Loucy (cell line): ENCODE results near the gene YIPF5.

Experiments used
- EZH2phosphoT487 ChIP-seq: fragments of 200-600 bp; IDR thresholded peaks from 2 replicates; pipeline ENCODE4 v1.6.1; 2018; ENCODE audit warnings: antibody characterized with exemption, mild to moderate bottlenecking, moderate library complexity, borderline replicate concordance
- TF ChIP-seq, protein P1 (sequence below): fragments of 200-600 bp; sonication (generic); conservative IDR thresholded peaks from 2 replicates; pipeline ENCODE4 v1.5.1; 2014; ENCODE audit warnings: mild to moderate bottlenecking, antibody characterized with exemption, low read length

DNA sequence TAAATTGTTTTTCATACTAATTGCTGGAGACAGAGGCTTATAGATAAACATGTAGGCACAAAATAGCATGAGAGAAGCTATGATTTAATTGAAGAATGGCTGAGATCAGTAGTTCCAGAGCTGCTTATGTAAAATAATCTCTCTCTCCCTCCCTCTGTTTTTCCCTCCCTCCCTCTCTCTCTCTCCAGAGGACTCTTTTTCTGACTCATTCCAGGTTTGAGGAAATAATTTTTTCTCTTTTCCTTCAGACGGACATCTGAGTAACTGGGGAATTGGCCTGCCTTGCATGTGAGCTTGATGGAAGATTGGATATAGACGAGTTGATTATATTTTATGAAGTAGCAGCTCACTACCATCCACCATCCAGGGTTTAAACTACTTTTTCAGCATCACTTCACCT lies 35.7 kb upstream of the YIPF5 start:
- TF ChIP-seq, protein P1, sequence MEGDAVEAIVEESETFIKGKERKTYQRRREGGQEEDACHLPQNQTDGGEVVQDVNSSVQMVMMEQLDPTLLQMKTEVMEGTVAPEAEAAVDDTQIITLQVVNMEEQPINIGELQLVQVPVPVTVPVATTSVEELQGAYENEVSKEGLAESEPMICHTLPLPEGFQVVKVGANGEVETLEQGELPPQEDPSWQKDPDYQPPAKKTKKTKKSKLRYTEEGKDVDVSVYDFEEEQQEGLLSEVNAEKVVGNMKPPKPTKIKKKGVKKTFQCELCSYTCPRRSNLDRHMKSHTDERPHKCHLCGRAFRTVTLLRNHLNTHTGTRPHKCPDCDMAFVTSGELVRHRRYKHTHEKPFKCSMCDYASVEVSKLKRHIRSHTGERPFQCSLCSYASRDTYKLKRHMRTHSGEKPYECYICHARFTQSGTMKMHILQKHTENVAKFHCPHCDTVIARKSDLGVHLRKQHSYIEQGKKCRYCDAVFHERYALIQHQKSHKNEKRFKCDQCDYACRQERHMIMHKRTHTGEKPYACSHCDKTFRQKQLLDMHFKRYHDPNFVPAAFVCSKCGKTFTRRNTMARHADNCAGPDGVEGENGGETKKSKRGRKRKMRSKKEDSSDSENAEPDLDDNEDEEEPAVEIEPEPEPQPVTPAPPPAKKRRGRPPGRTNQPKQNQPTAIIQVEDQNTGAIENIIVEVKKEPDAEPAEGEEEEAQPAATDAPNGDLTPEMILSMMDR: no peak
- no peak for TF ChIP-seq EZH2phosphoT487
